Measurements from ENCODE around the gene PLCH1. TPM values are rescaled to one million over a fixed set of nuclear protein-coding genes. Genes with fewer than 3 reads are reported as not detected.

The PLCH1 gene
- total and polyA plus RNA-seq, 9 donors = 0.04 to 6.3 (median 0.79) TPM

DNA sequence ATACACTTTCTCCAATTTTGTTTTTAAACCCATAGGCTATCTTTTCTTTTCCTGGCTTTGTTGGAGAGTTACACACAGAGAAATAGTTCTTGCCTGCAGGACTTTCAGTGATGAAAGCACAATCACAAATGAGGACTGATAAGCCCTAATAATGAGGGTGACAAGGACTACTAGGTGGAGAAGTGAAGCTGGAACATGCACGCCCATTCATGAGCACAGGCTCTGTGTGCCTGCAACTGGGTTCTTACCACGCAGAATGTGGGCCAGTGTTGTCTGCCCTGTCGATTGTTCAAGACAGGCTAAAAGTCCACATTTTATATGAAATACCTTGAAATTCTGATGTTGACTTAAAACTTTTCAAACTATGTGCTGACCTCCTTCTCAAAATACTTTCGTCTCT, 289.1 kb downstream of the PLCH1 start:
- no peaks in the 10 kb centered on the region for H3K4me1 ChIP-seq (ENCODE audit: insufficient read depth)
- 86 to 93% (median 88%) methylated on average over 4 of the region's 4 CpGs for WGBS, 3 donors
- no peaks in the 10 kb centered on the region for H3K36me3 ChIP-seq
- H3K27me3 ChIP-seq = no peaks in the 10 kb centered on the region
- no peak overlapping the region for H3K4me3 ChIP-seq
- TF ChIP-seq EP300 (IDR thresholded peaks at IDR 0.05) (no peak), POLR2A (IDR thresholded peaks at IDR 0.05) (no peak)
- TF ChIP-seq, protein P1, sequence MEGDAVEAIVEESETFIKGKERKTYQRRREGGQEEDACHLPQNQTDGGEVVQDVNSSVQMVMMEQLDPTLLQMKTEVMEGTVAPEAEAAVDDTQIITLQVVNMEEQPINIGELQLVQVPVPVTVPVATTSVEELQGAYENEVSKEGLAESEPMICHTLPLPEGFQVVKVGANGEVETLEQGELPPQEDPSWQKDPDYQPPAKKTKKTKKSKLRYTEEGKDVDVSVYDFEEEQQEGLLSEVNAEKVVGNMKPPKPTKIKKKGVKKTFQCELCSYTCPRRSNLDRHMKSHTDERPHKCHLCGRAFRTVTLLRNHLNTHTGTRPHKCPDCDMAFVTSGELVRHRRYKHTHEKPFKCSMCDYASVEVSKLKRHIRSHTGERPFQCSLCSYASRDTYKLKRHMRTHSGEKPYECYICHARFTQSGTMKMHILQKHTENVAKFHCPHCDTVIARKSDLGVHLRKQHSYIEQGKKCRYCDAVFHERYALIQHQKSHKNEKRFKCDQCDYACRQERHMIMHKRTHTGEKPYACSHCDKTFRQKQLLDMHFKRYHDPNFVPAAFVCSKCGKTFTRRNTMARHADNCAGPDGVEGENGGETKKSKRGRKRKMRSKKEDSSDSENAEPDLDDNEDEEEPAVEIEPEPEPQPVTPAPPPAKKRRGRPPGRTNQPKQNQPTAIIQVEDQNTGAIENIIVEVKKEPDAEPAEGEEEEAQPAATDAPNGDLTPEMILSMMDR (IDR thresholded peaks at IDR 0.05) = no peak
- intact Hi-C loops (cut with DNase I) = no loop called here
- no peak overlapping the region for H3K27ac ChIP-seq
- H3K9me3 ChIP-seq = no peaks in the 10 kb centered on the region
- DNase-seq = no peak

DNA sequence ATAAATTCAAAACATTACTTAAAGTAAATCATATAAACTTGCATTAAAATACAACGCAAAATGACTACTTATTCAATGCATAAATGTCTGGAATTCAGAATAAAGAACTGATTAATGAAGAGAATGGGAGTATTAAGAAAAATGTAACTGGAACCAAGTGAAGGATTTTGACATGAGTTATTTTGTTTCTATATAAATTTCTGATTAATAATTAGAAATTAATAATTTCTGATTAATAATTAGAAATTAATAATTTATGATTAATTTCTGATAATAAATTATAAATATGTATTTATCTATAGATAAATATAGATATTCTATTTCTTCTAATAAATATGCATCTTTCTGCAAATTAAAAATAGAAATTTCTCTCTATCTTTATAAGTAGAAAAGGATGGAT, 291.4 kb downstream of the PLCH1 start:
- no peaks in the 10 kb centered on the region for H3K4me1 ChIP-seq (ENCODE audit: insufficient read depth)
- H3K27ac ChIP-seq = no peak overlapping the region
- TF ChIP-seq POLR2A (IDR thresholded peaks at IDR 0.05) = no peak
- TF ChIP-seq, protein P1 (IDR thresholded peaks at IDR 0.05) = no peak
- TF ChIP-seq EP300 (IDR thresholded peaks at IDR 0.05) = no peak
- intact Hi-C loops (cut with DNase I) = no loop called here
- no peaks in the 10 kb centered on the region for H3K27me3 ChIP-seq
- no peak overlapping the region for H3K4me3 ChIP-seq
- H3K9me3 ChIP-seq = no peaks in the 10 kb centered on the region
- 77 to 89% (median 84%) methylated on average over 1 of the region's 1 CpG for WGBS, 3 donors
- DNase-seq = no peak
- no peaks in the 10 kb centered on the region for H3K36me3 ChIP-seq

DNA sequence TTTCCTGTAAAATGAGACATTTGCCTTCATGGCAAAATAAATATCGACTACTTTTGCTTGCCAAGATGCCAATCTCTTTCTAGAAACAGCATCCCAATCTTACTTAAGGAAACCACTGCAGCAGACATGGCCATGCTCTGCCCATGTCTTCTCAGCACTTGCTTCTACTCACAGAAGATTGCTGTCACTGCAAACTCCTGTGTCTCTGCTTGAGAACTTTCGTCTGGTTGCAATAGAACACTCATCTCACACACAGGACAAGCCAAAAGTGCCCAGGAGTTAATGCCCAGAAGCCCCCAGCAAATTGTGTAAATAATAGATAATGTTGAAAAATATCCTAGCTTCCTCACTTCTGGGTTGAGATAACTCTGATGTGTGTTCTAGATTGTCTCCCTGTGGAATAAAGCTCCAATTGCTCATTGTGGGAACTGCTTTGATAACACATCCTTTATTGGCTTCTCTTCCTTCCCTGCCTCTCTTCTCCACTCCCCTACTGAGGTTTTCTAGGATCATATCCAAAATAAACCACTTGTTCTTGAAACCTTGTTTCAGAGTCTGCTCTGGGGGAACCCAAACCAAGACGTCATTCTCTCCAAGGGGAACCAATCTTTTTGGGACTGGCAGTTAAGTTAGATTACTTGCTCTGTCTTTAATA, 295.1 kb downstream of the PLCH1 start:
- H3K4me1 ChIP-seq (ENCODE audit: insufficient read depth) = no peaks in the 10 kb centered on the region
- H3K27ac ChIP-seq = no peak overlapping the region
- H3K27me3 ChIP-seq = no peaks in the 10 kb centered on the region
- no peak for TF ChIP-seq POLR2A (IDR thresholded peaks at IDR 0.05)
- TF ChIP-seq EP300 (IDR thresholded peaks at IDR 0.05) = no peak
- TF ChIP-seq, protein P1 (IDR thresholded peaks at IDR 0.05) = no peak
- no peak for DNase-seq
- H3K36me3 ChIP-seq = no peaks in the 10 kb centered on the region
- intact Hi-C loops (cut with DNase I) = no loop called here
- no peaks in the 10 kb centered on the region for H3K9me3 ChIP-seq
- H3K4me3 ChIP-seq = no peak overlapping the region
- 43 to 56% (median 44%) methylated on average over 3 of the region's 3 CpGs for WGBS, 3 donors

DNA sequence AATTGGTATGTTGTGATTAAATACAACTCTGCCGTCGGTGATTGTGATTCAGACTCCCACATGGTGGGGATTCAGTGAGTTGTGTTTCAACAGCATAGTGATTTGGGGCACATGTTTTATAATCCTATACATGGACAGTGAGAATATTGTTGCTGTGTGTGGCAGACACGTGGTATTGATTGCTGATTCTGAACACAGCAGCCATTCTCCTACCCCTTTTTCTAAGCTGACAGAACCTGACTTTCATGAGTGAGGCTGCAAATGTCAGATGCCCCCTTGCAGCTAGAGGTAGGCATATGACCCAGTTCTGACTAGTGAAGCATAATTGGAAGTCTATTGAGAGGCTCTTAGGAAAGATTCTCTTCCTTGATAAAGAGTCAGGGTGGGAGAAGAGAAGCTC, 296.3 kb downstream of the PLCH1 start:
- H3K27me3 ChIP-seq = no peaks in the 10 kb centered on the region
- no peak overlapping the region for H3K4me3 ChIP-seq
- H3K36me3 ChIP-seq = no peaks in the 10 kb centered on the region
- WGBS, 3 donors = 28 to 35% (median 32%) methylated on average over 3 of the region's 3 CpGs
- H3K4me1 ChIP-seq (ENCODE audit: insufficient read depth) = no peaks in the 10 kb centered on the region
- intact Hi-C loops (cut with DNase I) = no loop called here
- H3K27ac ChIP-seq = no peak overlapping the region
- no peaks in the 10 kb centered on the region for H3K9me3 ChIP-seq
- TF ChIP-seq EP300 (IDR thresholded peaks at IDR 0.05) (no peak), POLR2A (IDR thresholded peaks at IDR 0.05) (no peak)
- TF ChIP-seq, protein P1 (IDR thresholded peaks at IDR 0.05) = no peak
- no peak for DNase-seq

Data from ovary (tissue), 9 donors.